ENCODE results near the gene C1orf232.

DNA sequence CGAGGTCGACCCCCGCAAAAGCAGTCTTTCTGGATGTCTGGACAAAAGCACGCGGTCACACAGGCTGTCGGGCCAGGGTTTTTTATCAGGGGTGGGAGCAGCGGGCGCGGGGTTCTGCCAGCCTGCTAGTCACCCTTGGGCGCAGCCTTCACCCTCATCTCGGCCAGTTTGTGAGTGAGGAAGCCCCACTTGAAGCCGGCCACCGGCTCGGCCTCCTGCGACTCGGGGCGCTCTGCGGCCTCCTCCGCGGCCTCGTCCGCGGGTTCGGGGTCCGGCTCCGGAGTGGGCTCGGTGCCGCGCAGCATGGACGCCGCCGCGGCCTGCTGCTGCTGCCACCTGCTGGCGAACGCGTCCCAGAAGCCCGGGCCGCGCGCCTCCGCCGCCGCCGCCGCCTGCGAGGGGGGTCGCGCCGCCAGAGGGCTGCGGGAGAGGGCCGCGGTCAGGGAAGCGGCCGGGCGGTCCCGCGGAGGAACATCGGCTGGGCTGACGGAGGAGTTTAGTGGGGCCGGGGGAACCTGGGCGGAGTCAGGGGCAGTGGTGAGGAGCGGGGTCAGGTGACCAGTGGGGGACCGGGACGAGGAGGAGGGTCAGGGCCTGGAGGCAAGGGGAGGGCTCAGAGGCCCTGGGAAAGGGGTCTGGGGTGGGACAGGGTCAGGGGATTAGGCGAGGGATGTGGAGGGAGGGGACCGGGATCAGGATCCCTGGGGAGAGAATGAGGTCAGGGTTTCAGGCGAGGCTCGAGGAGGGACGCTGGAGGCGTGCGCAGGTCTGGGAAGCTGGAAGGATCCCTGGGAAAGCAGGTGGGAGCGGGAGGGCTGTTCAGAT, 4.5 kb downstream of the C1orf232 start:
- TF ChIP-seq MAZ (IDR thresholded peaks at IDR 0.05; ENCODE audit: borderline replicate concordance, low read depth, low read length) (no peak), POLR2A (IDR thresholded peaks at IDR 0.05; ENCODE audit: low read length) (no peak), JUN (IDR thresholded peaks at IDR 0.05) (no peak), HOXB13 (CRISPR knock-in tag; IDR thresholded peaks at IDR 0.05; ENCODE audit: low read depth) (no peak), EP300 (IDR thresholded peaks at IDR 0.05) (no peak), CBX2 (IDR thresholded peaks at IDR 0.05; ENCODE audit: borderline replicate concordance, low read depth) (no peak)
- TF ChIP-seq, protein P1, sequence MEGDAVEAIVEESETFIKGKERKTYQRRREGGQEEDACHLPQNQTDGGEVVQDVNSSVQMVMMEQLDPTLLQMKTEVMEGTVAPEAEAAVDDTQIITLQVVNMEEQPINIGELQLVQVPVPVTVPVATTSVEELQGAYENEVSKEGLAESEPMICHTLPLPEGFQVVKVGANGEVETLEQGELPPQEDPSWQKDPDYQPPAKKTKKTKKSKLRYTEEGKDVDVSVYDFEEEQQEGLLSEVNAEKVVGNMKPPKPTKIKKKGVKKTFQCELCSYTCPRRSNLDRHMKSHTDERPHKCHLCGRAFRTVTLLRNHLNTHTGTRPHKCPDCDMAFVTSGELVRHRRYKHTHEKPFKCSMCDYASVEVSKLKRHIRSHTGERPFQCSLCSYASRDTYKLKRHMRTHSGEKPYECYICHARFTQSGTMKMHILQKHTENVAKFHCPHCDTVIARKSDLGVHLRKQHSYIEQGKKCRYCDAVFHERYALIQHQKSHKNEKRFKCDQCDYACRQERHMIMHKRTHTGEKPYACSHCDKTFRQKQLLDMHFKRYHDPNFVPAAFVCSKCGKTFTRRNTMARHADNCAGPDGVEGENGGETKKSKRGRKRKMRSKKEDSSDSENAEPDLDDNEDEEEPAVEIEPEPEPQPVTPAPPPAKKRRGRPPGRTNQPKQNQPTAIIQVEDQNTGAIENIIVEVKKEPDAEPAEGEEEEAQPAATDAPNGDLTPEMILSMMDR (IDR thresholded peaks at IDR 0.05) = peak; percentile 81

All from A549 (cell line).